Measurements from ENCODE around the gene WRNIP1. TPM values are rescaled to one million over a fixed set of nuclear protein-coding genes. Genes with fewer than 3 reads are reported as not detected.
A peak's percentile ranks its signal among the peaks of the same experiment; 100 is the strongest.

WRNIP1 gene
- total RNA-seq, 2 donors from 2014 or later = 42.7 to 44.3 TPM

GRCh38 chr6:2738373-2738979, 26.7 kb upstream of the WRNIP1 start:
- peak; percentile 51 for ATAC-seq
- DNase-seq = peak in 1 of 2 donors; percentile 39
- intact Hi-C loops (cut with DNase I, micrococcal nuclease) = no loop called here

GRCh38 chr6:2739335-2739734, 25.9 kb upstream of the WRNIP1 start:
- intact Hi-C loops (cut with DNase I, micrococcal nuclease) = no loop called here
- no peak for ATAC-seq

DNA sequence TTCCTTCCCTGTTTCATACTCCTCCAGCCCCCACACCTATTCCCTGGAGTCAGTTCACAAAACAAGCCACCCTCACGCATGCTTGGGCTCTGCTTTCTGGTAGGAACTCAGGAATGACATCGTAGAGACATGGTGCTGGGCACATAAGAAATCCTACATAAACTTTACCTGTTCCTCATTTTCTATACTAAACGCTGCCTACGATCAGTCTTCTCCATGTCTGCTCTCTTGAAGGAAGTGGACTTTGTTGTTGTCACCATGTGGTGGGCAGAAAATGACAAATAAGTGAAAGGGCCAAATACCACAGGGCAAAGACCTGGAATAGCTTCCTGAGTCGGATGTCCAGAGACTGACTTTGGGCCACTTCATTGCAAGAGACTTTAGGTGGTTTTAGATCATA, 24.6 kb upstream of the WRNIP1 start:
- ATAC-seq (no peak), DNase-seq (no peak)
- intact Hi-C loops (cut with DNase I, micrococcal nuclease) = no loop called here

More at GRCh38 chr6:2739335-2739734, 25.9 kb upstream of the WRNIP1 start:
- DNase-seq = no peak

DNA sequence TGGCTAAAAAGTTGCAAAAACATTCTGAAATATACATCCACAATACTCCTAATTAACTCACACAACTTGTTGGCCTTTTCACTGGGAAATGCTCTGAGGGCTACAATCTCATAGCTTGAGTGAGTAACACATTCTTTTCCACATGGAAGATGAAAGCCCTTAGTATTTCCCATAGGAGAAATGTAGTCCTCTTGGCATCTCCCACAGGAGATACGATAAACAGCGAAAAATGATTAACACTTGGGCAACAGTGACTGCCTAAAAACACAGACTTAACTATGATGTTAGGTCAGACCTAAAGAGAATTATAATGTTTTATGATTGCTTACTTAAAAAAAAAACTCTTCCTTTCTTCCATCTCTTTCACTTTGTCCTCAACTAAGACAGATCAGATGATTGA, 23.4 kb upstream of the WRNIP1 start:
- ATAC-seq (no peak), DNase-seq (no peak)
- intact Hi-C loops (cut with DNase I, micrococcal nuclease) = no loop called here

DNA sequence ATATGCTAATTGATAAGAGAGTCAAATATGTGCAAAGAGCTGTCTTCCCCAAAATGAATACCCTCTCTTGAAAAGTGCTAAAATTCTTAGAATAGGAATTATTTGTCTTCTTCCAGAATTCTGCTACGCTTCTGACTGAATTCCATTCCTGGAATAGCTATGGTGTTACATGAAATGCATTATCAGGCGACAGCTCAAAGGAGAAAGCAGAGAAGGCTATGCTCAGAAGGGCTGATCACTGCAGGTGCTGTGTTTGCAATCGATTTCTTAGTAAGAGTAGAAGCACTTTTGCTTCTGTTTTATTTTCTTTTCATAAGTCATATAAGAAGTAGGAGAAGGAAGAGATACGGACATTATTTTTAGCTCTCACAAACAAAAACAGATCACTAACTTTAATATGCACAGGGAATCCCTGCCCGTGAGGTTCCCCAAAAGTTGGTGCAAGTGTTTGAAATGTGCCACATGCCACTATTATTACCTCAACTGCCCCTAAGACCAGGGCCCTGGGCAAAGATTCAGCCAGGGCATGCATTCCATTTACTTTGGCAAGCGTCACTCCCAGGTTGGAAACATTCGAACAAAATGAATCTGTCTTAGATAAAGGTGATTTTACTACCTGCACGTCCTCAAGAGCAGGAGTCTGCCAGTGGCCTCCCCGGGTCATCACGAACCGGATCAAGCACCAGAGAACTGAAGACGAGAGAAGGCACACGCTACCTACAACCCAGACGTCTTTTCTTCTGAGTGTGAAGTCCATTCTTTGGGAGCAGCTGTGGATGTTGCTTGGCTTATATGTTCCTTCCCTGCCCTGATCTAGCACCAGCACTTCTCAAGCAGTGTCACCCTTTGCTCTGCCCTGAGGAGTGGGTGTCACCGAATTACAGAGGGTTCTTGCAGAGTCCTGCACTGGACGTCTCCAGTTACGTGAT, 21.6 kb upstream of the WRNIP1 start:
- ATAC-seq (peak; percentile 25), DNase-seq (no peak)
- intact Hi-C loops (cut with DNase I, micrococcal nuclease) = no loop called here

- intact Hi-C loops (cut with DNase I, micrococcal nuclease) = no loop called here
- DNase-seq (no peak), ATAC-seq (peak; percentile 34)
Measured at GRCh38 chr6:2744209-2744771, 20.9 kb upstream of the WRNIP1 start.

DNA sequence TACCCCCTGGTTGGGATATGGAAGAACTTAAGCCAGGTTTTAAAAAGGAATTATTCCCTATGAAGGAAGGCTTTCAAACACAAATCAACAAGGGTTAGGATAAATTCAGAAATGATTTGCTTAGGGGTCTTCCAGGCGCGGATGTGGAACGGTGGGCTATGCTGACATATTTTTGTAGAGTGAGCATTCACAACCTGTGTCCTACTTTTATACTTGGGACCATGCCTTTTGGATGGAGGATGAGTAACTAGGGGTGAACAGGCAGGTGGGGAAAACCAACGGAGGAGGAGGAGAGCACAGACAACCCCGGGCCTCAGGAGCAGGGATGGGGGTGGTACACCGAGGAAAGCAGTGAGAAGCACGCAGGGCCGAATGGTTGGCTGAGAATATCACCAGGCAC, 20.4 kb upstream of the WRNIP1 start:
- intact Hi-C loops (cut with DNase I, micrococcal nuclease) = no loop called here
- DNase-seq (no peak), ATAC-seq (no peak)

DNA sequence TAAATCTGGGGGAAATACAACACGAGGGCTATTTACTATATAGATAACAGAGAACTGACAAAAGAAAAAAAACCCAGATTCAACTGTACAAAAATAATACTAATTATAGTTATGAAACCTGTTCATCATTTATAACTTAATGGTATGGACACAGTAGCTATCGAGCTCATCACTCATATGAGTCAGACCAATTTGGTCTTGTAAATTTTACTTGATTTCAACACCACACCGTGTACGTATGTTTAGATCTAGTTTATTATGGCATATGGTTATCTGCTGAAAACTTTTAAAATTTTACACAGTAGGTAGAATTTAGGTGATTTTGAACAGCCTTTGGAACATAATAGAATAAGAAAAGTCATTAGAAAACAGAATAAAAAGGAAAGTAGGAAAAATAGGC, 19.9 kb upstream of the WRNIP1 start:
- intact Hi-C loops (cut with DNase I, micrococcal nuclease) = no loop called here
- ATAC-seq (no peak), DNase-seq (no peak)

- intact Hi-C loops (cut with DNase I, micrococcal nuclease) = no loop called here
- no peak for ATAC-seq
Measured at GRCh38 chr6:2746557-2747061, 18.6 kb upstream of the WRNIP1 start.

GRCh38 chr6:2748183-2748582, 17.0 kb upstream of the WRNIP1 start:
- ATAC-seq (no peak), DNase-seq (no peak)
- intact Hi-C loops (cut with DNase I, micrococcal nuclease) = no loop called here

More at GRCh38 chr6:2746557-2747061, 18.6 kb upstream of the WRNIP1 start:
- DNase-seq = no peak

- peak; percentile 71 for ATAC-seq
- intact Hi-C loops (cut with DNase I, micrococcal nuclease) = loop anchor here in 1 of 2 donors (10.0 kb wide), 1 partner anchor 1155 kb away; no protein-coding TSS in a partner anchor
- DNase-seq = peak in 1 of 2 donors; percentile 67
Measured at GRCh38 chr6:2749969-2750600, 15.1 kb upstream of the WRNIP1 start.

GRCh38 chr6:2750832-2751231, 14.4 kb upstream of the WRNIP1 start, which contains the start of gene MYLK4:
TSS of gene MYLK4 (minus strand) at chr6:2750922. CDS start at chr6:2749294, 1,628 bp downstream.
- ATAC-seq = no peak
- intact Hi-C loops (cut with DNase I, micrococcal nuclease) = loop anchor here in 1 of 2 donors (10.0 kb wide), 1 partner anchor 1156 kb away; no protein-coding TSS in a partner anchor

DNA sequence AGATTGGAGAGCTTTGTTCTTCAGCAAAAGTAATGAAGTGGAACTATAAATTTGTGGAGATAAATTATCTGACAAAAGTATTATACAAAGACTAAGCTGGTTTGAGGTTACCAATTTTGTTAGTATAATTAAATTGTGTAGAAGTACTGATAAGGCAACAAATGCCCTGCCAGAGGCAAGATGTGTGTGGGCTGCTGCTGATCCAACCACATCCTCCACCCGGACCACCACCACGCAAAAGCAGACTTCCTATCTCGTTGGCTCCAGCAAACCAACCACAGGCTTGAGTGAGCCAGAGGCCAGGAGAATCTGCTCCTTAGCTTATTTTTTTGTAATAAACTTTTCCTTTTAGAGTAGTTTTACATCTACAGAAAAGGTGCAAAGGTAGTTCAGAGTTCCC, 13.3 kb upstream of the WRNIP1 start:
- DNase-seq = no peak
- no peak for ATAC-seq
- intact Hi-C loops (cut with DNase I, micrococcal nuclease) = loop anchor here in 1 of 2 donors (10.0 kb wide), 1 partner anchor 1157 kb away; no protein-coding TSS in a partner anchor

More at GRCh38 chr6:2750832-2751231, 14.4 kb upstream of the WRNIP1 start, which contains the start of gene MYLK4:
- no peak for DNase-seq

GRCh38 chr6:2752477-2753109, 12.6 kb upstream of the WRNIP1 start:
- intact Hi-C loops (cut with DNase I, micrococcal nuclease) = loop anchor here in 1 of 2 donors (10.0 kb wide), 1 partner anchor 1158 kb away; no protein-coding TSS in a partner anchor
- DNase-seq = no peak
- ATAC-seq = no peak

DNA sequence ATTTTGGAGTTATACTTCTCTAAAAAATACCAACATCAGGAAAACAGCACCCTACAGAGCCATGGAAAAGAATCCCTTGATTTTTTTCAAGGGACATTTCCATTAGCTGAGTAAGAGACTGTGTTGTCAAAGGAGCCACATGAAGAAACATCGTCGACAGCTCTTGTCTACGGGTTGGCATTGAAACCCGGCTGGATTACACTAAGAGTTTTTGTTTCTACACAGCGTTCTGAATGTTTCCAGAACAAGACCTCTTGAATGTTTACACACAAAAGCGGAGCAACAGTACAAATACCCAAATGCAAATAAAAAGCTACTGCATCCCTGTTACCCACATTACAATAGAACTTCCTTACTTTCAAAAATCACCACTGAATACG, 12.1 kb upstream of the WRNIP1 start:
- DNase-seq (no peak), ATAC-seq (no peak)
- intact Hi-C loops (cut with DNase I, micrococcal nuclease) = loop anchor here in 1 of 2 donors (10.0 kb wide), 1 partner anchor 1158 kb away; no protein-coding TSS in a partner anchor

GRCh38 chr6:2753743-2754142, 11.4 kb upstream of the WRNIP1 start:
- intact Hi-C loops (cut with DNase I, micrococcal nuclease) = loop anchor here in 1 of 2 donors (10.0 kb wide), 1 partner anchor 1159 kb away; no protein-coding TSS in a partner anchor
- DNase-seq (no peak), ATAC-seq (no peak)

DNA sequence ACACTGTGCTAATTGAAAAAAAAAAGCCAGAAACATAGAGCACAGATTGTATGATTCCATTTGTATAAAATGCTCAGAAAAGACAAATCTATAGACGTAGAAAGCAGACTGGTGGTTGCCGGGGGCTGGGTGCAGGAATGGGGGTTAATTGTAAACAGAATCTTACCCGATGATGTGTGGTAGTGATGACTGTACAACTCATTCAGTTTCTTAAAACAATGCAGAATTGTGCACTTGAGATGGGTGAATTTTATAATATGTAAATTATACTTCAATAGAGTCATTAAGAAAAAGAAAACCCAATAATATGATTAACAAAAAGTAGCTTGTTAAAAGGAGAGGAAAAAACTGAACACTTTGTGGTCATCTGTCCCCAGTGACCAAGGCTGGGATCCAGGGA, 10.8 kb upstream of the WRNIP1 start:
- no peak for ATAC-seq

DNA sequence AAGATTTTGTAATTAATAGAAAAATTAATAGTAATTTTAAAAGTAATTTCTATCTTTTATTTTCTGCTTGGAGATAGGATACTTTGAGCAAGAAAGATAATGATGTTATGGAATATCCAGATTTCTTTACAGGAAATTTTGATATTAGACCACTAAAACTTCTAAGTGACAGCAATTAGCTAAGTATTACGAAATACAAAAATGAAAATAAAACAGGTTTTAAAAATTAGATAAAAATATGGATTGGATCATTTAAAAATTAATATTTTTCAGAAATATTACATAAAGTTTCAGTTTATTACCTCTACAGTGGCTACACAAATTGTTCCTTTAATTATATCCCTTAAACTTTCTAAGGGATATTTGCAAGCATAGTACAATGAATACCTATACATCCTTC, 10.3 kb upstream of the WRNIP1 start:
- no peak for ATAC-seq
- intact Hi-C loops (cut with DNase I, micrococcal nuclease) = loop anchor here in 1 of 2 donors (10.0 kb wide), 1 partner anchor 1160 kb away; no protein-coding TSS in a partner anchor

More for the DNA sequence above, 10.8 kb upstream of the WRNIP1 start:
- DNase-seq = no peak
- intact Hi-C loops (cut with DNase I, micrococcal nuclease) = loop anchor here in 1 of 2 donors (10.0 kb wide), 1 partner anchor 1160 kb away; no protein-coding TSS in a partner anchor

More for the DNA sequence above, 10.3 kb upstream of the WRNIP1 start:
- DNase-seq = no peak
